GM06990 (cell line): ENCODE measurements around the gene SLC6A7.

Experiments used
- DNase-seq: peaks from one replicate; pipeline ENCODE4 v3.0.0-alpha.2; 2011; ENCODE audit not compliant: insufficient read length; ENCODE audit errors: extremely low read depth
- H3K27me3 ChIP-seq: replicated peaks from 2 replicates; pipeline ENCODE4 v1.6.0; 2011; ENCODE audit warnings: low read length; ENCODE audit not compliant: control insufficient read depth, insufficient read depth
- H3K36me3 ChIP-seq: 2 replicates; pipeline ENCODE4 v1.5.1; 2011; ENCODE audit warnings: low read length; ENCODE audit not compliant: control insufficient read depth, insufficient read depth
- H3K4me3 ChIP-seq: replicated peaks from 2 replicates; pipeline ENCODE4 v1.5.1; 2011; ENCODE audit warnings: low read depth, mild to moderate bottlenecking, control low read depth, low read length
- TF ChIP-seq, protein P1 (sequence below): IDR thresholded peaks from 2 replicates; pipeline ENCODE4 v1.5.1; 2011; ENCODE audit warnings: low read length, control low read depth, mild to moderate bottlenecking, inconsistent platforms; ENCODE audit not compliant: insufficient read depth, poor library complexity, severe bottlenecking

SLC6A7 gene

DNA sequence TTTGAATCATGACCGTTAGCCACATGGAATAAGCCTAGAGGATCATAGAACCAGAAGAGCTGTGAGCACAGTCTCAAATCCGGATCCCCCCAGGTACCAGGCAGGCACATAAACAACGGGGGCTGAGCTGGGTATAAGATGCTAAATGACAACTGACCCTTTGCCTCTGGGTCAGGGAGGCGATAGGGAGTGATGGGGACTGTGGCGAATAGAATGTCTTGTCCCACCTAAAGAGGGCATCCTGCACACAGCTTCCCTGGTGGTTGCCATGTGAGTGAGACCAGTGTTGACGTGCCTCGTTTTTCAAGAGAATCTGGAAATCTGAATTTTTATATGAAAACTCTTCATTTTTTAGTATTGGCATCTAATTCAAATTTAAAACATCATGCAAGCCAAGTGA, 33.6 kb downstream of the SLC6A7 start:
- DNase-seq = no peak
- no peaks in the 10 kb centered on the region for H3K36me3 ChIP-seq
- TF ChIP-seq, protein P1, sequence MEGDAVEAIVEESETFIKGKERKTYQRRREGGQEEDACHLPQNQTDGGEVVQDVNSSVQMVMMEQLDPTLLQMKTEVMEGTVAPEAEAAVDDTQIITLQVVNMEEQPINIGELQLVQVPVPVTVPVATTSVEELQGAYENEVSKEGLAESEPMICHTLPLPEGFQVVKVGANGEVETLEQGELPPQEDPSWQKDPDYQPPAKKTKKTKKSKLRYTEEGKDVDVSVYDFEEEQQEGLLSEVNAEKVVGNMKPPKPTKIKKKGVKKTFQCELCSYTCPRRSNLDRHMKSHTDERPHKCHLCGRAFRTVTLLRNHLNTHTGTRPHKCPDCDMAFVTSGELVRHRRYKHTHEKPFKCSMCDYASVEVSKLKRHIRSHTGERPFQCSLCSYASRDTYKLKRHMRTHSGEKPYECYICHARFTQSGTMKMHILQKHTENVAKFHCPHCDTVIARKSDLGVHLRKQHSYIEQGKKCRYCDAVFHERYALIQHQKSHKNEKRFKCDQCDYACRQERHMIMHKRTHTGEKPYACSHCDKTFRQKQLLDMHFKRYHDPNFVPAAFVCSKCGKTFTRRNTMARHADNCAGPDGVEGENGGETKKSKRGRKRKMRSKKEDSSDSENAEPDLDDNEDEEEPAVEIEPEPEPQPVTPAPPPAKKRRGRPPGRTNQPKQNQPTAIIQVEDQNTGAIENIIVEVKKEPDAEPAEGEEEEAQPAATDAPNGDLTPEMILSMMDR = no peak
- H3K4me3 ChIP-seq = no peak overlapping the region
- H3K27me3 ChIP-seq = no peaks in the 10 kb centered on the region; the same call in 1 of the 2 replicates

- TF ChIP-seq, protein P1 = no peak
- Histone ChIP-seq H3K36me3 (no peaks in the 10 kb centered on the region), H3K27me3 (no peaks in the 10 kb centered on the region; the same call in 1 of the 2 replicates), H3K4me3 (no peak overlapping the region)
- DNase-seq = no peak
These were observed 34.7 kb downstream of the SLC6A7 start for GRCh38 chr5:150224483-150225027.

GRCh38 chr5:150227036-150227435, 37.2 kb downstream of the SLC6A7 start:
- no peak for DNase-seq
- no peak overlapping the region for H3K4me3 ChIP-seq
- TF ChIP-seq, protein P1 = no peak
- H3K36me3 ChIP-seq = no peaks in the 10 kb centered on the region
- no peaks in the 10 kb centered on the region; the same call in 1 of the 2 replicates for H3K27me3 ChIP-seq

DNA sequence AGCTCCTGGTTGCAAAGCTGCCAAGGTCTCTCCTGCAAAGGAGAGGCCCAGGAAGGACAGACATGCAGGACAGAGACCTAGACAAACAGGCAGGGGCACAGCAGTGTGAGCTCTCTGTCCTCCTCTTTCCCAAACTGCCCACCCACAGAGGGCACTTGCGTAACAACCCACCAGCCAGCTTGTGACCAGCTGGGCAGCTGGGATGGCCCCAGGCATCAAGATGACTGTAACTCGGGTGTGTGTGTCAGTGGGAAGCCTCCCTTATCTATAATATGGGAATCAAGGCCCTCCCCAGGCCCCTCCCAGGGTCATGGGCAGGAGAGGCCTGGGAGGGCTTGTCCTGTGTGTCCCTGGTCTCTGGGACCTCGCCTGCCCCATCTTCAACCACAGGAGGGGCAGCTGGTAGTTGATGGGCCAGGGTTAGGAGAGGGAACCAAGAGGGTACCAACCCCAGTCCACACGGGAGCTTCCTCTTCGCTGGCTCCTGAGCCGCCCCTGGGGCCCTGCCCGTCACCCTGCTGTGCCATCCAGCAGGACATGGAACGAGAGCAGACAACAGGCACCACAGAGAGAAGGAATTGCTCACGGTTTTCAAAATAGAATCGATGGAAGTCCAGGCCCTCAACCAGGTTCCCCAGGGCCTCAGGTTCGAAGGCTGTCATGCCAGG, 37.9 kb downstream of the SLC6A7 start:
- TF ChIP-seq, protein P1 = no peak
- H3K27me3 ChIP-seq = no peaks in the 10 kb centered on the region; the same call in 1 of the 2 replicates
- H3K4me3 ChIP-seq = no peak overlapping the region
- no peak for DNase-seq
- H3K36me3 ChIP-seq = no peaks in the 10 kb centered on the region

DNA sequence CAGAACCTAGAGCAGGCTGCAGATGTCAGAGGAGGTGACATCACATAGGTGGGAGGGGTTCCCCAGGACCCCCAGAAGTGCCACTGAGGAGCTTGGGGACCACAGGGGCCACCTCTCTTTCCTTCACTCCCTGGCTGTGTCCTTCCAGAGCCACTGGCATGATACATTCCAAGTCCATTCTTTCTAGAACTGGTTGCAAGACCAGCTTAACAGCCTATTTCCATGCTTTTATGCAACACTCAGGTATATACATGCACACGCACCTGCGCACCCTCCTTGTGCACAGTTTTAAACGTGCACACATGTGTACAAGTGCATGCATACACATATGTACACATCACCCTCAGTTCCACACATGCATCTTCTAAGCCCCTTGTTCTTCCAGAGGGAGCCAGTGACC, 39.7 kb downstream of the SLC6A7 start:
- TF ChIP-seq, protein P1 = no peak
- no peak overlapping the region for H3K4me3 ChIP-seq

More for the DNA sequence above, 39.7 kb downstream of the SLC6A7 start:
- no peak for DNase-seq
- Histone ChIP-seq H3K27me3 (no peaks in the 10 kb centered on the region; the same call in 1 of the 2 replicates), H3K36me3 (no peaks in the 10 kb centered on the region)
